SK-N-SH treated with all-trans-retinoic acid at 6 μM for 48 hours (cell line): ENCODE measurements around the gene BCAT1.

Experiments used
- ARNTL ChIP-seq: fragments of 450-650 bp; formaldehyde crosslinking; IDR thresholded peaks from 2 replicates; pipeline ENCODE4 v1.5.0; 2020; ENCODE audit warnings: low read depth, mild to moderate bottlenecking, moderate library complexity, borderline replicate concordance
- CSDC2 ChIP-seq: fragments of 250-450 bp; sonication (Bioruptor Pico); IDR thresholded peaks from 2 replicates; pipeline ENCODE4 v1.5.0; 2020; ENCODE audit warnings: mild to moderate bottlenecking, moderate library complexity
- GLIS3 ChIP-seq: fragments of 250-450 bp; sonication (Bioruptor Pico); IDR thresholded peaks from 2 replicates; pipeline ENCODE4 v1.5.0; 2020; ENCODE audit warnings: mild to moderate bottlenecking, moderate library complexity
- ISL1 ChIP-seq: fragments of 250-450 bp; sonication (Bioruptor Pico); IDR thresholded peaks from 2 replicates; pipeline ENCODE4 v2.1.2; 2022; ENCODE audit warnings: mild to moderate bottlenecking, moderate library complexity
- PPARA ChIP-seq: fragments of 250-450 bp; sonication (Bioruptor Pico); IDR thresholded peaks from 2 replicates; pipeline ENCODE4 v1.5.0; 2020; ENCODE audit warnings: mild to moderate bottlenecking, borderline replicate concordance
- TCF4 ChIP-seq: fragments of 250-450 bp; sonication (Bioruptor Pico); IDR thresholded peaks from 2 replicates; pipeline ENCODE4 v1.8.0; 2021; ENCODE audit warnings: mild to moderate bottlenecking, moderate library complexity, borderline replicate concordance
- ZFP30 ChIP-seq: fragments of 450-650 bp; formaldehyde crosslinking; IDR thresholded peaks from 2 replicates; pipeline ENCODE4 v1.5.0; 2022; ENCODE audit warnings: mild to moderate bottlenecking, moderate library complexity
- ZNF565 ChIP-seq: fragments of 450-650 bp; formaldehyde crosslinking; conservative IDR thresholded peaks from 2 replicates; pipeline ENCODE4 v1.5.0; 2020; ENCODE audit warnings: low read depth, mild to moderate bottlenecking, moderate library complexity
- ZNF70 ChIP-seq: fragments of 450-650 bp; formaldehyde crosslinking; IDR thresholded peaks from 2 replicates; pipeline ENCODE4 v1.5.0; 2020; ENCODE audit warnings: mild to moderate bottlenecking, moderate library complexity
- TF ChIP-seq, protein P1 (sequence below): fragments of 250-450 bp; sonication (Bioruptor Pico); IDR thresholded peaks from 2 replicates; pipeline ENCODE4 v1.5.1; 2021; ENCODE audit warnings: mild to moderate bottlenecking, moderate library complexity
- TF ChIP-seq, protein P2 (sequence below): fragments of 250-450 bp; sonication (Bioruptor Pico); IDR thresholded peaks from 2 replicates; pipeline ENCODE4 v1.8.0; 2020; ENCODE audit warnings: mild to moderate bottlenecking, moderate library complexity, borderline replicate concordance
- TF ChIP-seq, protein P3 (sequence below): fragments of 250-450 bp; sonication (Bioruptor Pico); IDR thresholded peaks from 2 replicates; pipeline ENCODE4 v1.5.1; 2020; ENCODE audit warnings: low read depth, mild to moderate bottlenecking, moderate library complexity

DNA sequence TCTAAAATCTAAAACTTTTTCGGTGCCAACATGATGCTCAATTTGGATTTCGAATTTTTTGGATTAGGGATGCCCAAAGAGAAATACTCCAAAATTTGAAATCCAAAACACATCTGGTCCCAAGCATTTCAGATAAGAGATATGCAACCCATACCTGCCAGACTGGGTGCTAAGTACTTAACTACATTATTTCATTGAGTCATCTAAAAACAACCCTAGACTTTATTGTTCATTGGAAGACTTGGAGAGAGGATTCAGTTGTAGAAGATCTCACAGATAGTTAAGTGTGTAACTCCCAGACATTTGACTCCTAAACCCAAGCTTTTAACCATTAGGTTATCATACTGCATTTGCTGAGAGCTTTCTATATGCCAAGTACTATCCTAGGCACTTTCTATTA is 102.2 kb downstream of the BCAT1 start:
- TF ChIP-seq PPARA (CRISPR knock-in tag) (no peak), ZFP30 (no peak), ISL1 (peak; percentile 65), TCF4 (no peak), GLIS3 (CRISPR knock-in tag) (no peak), ZNF70 (no peak), ARNTL (CRISPR knock-in tag) (no peak), ZNF565 (CRISPR knock-in tag) (no peak), CSDC2 (CRISPR knock-in tag) (no peak)
- TF ChIP-seq, protein P1, sequence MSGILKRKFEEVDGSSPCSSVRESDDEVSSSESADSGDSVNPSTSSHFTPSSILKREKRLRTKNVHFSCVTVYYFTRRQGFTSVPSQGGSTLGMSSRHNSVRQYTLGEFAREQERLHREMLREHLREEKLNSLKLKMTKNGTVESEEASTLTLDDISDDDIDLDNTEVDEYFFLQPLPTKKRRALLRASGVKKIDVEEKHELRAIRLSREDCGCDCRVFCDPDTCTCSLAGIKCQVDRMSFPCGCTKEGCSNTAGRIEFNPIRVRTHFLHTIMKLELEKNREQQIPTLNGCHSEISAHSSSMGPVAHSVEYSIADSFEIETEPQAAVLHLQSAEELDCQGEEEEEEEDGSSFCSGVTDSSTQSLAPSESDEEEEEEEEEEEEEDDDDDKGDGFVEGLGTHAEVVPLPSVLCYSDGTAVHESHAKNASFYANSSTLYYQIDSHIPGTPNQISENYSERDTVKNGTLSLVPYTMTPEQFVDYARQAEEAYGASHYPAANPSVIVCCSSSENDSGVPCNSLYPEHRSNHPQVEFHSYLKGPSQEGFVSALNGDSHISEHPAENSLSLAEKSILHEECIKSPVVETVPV: no peak
- TF ChIP-seq, protein P2, sequence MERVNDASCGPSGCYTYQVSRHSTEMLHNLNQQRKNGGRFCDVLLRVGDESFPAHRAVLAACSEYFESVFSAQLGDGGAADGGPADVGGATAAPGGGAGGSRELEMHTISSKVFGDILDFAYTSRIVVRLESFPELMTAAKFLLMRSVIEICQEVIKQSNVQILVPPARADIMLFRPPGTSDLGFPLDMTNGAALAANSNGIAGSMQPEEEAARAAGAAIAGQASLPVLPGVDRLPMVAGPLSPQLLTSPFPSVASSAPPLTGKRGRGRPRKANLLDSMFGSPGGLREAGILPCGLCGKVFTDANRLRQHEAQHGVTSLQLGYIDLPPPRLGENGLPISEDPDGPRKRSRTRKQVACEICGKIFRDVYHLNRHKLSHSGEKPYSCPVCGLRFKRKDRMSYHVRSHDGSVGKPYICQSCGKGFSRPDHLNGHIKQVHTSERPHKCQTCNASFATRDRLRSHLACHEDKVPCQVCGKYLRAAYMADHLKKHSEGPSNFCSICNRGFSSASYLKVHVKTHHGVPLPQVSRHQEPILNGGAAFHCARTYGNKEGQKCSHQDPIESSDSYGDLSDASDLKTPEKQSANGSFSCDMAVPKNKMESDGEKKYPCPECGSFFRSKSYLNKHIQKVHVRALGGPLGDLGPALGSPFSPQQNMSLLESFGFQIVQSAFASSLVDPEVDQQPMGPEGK (CRISPR knock-in tag): no peak
- TF ChIP-seq, protein P3, sequence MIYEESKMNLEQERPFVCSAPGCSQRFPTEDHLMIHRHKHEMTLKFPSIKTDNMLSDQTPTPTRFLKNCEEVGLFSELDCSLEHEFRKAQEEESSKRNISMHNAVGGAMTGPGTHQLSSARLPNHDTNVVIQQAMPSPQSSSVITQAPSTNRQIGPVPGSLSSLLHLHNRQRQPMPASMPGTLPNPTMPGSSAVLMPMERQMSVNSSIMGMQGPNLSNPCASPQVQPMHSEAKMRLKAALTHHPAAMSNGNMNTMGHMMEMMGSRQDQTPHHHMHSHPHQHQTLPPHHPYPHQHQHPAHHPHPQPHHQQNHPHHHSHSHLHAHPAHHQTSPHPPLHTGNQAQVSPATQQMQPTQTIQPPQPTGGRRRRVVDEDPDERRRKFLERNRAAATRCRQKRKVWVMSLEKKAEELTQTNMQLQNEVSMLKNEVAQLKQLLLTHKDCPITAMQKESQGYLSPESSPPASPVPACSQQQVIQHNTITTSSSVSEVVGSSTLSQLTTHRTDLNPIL (CRISPR knock-in tag): no peak
